Activated T-helper 2 cell treated with anti-CD3 and anti-CD28 coated beads, Interferon-gamma antibody, Interleukin-2, Interleukin-4, amounts not matched to agents 10 μg/mL and 5 μg/mL and 100 μg/mL, durations not matched to agents 14 hours and 24 hours and 36 hours (primary cell): ENCODE data around the gene SIAH3. TPM values are rescaled to one million over a fixed set of nuclear protein-coding genes. Genes with fewer than 3 reads are reported as not detected.

ENCODE experiments used
- DNase-seq: peaks from one replicate; pipeline ENCODE4 v3.0.0; 2021; ENCODE audit warnings: low spot score
- H3K27ac Mint-ChIP-seq: one replicate; pipeline ENCODE4 v1.8.0; 2021; ENCODE audit warnings: mixed read lengths
- H3K27me3 Mint-ChIP-seq: one replicate; pipeline ENCODE4 v1.8.0; 2021; ENCODE audit warnings: low read depth, mixed read lengths
- H3K36me3 Mint-ChIP-seq: one replicate; pipeline ENCODE4 v1.8.0; 2021; ENCODE audit warnings: low read depth, mixed read lengths
- H3K4me1 Mint-ChIP-seq: one replicate; pipeline ENCODE4 v1.8.0; 2021; ENCODE audit warnings: low read depth, mixed read lengths
- H3K4me3 Mint-ChIP-seq: one replicate; pipeline ENCODE4 v1.8.0; 2021; ENCODE audit warnings: low read depth, mild to moderate bottlenecking, moderate library complexity, mixed read lengths
- H3K9me3 Mint-ChIP-seq: one replicate; pipeline ENCODE4 v1.8.0; 2021; ENCODE audit warnings: mixed read lengths
- intact Hi-C: fragments of 100-400 bp; cut with micrococcal nuclease; formaldehyde crosslinking; loops from one replicate; pipeline ENCODE4 v1.15.1; 2023
- total RNA-seq: library from RNA; stranded (reverse); gene quantifications from 2 replicates; pipeline ENCODE4 v1.2.3, GENCODE V29; 2022

Gene SIAH3, protein sequence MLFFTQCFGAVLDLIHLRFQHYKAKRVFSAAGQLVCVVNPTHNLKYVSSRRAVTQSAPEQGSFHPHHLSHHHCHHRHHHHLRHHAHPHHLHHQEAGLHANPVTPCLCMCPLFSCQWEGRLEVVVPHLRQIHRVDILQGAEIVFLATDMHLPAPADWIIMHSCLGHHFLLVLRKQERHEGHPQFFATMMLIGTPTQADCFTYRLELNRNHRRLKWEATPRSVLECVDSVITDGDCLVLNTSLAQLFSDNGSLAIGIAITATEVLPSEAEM
- total RNA-seq, result 0.07 TPM in 2 replicates

DNA sequence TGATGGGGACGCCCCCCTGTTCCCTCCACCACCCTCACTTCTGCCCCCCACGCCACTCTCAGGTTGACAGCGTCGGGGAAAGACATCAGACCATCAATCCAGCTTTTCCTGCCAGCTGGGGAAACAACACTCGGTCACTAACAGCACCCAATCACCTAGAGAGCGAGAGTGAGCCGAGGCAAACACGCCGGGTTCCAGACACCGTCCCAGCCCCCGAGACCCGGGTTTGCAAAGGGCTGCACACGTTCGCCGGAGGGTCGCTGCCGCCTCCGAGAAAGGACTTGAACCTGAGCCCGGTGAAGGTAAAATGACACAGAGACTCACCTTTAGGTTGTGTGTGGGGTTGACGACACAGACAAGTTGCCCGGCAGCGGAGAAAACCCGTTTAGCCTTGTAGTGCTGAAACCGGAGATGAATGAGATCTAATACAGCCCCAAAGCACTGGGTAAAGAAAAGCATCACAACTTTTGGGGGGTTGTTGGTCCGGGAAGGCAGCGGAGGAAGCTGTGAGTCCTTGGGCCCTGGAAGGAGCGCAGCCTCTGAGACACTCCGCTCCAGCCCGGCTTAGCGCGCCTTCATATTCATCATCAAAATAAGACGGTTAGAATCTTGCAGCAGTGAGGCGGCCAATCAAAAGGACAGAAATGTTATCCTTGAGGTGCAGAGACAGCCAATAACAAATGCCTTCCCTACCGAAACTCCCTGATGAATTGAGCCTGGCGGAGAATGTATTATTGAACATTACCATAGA is at the start of gene SIAH3:
Gene SIAH3 (minus strand): TSS at position 583 of the 751 bp plus-strand sequence. CDS start 124 bp downstream, at position 459.
- Mint-ChIP-seq H3K36me3 (no peaks in the 10 kb centered on the region), H3K27ac (no peak within 1 kb of the TSS), H3K4me3 (peak within 1 kb of the TSS; percentile 71), H3K9me3 (peaks cover 10% of the 10 kb centered on the region), H3K4me1 (peaks cover 30% of the 10 kb centered on the region), H3K27me3 (peaks cover 53% of the 10 kb centered on the region)
- DNase-seq, result no peak
- intact Hi-C loops, result no loop called here

DNA sequence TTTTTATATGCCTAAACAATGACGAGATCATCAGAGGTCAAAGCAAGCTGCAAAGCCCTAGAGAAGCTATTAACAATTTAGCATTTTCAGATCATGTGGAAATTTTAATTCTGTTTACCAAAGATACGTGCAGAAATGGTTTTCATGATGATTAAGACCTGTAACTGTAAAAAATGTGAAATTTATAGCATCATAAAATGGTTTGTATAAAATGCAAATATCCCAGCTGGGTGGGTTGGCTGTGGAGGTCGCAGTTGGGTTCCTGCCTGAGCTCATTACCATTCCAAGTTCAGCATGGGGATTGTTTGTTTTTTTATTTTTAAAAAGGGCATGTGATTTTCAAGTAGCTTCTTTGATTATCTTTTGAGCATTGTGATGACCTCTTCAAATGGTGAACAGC is 47.9 kb upstream of the SIAH3 start:
- Mint-ChIP-seq H3K9me3 (no peaks in the 10 kb centered on the region), H3K4me3 (no peak overlapping the region), H3K27me3 (peaks cover 23% of the 10 kb centered on the region), H3K4me1 (no peaks in the 10 kb centered on the region), H3K36me3 (no peaks in the 10 kb centered on the region), H3K27ac (no peak overlapping the region)
- no peak for DNase-seq
- intact Hi-C loops, result no loop called here

DNA sequence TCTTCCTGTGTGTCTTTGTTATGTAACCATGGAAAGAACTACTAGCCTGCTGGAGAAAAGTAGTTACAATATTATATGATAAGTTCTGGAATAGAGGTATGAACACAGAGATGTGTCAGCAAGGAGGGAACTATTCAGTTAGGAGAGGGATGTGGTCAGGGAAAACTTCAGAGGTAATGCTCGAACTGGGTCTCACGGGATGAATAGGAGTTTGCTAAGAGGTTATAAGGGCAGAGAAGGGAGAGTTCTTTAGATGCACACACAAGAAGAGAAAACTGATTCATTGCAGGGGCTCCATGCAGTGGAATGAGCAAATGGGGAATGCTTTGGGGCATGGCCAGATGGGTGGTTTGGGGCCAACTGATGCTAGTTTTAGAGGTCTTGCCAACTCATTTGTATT is 46.0 kb upstream of the SIAH3 start:
- H3K27ac Mint-ChIP-seq, result no peak overlapping the region
- DNase-seq, result no peak
- no peak overlapping the region for H3K4me3 Mint-ChIP-seq
- no peaks in the 10 kb centered on the region for H3K36me3 Mint-ChIP-seq
- no peaks in the 10 kb centered on the region for H3K9me3 Mint-ChIP-seq
- H3K4me1 Mint-ChIP-seq, result no peaks in the 10 kb centered on the region
- intact Hi-C loops, result no loop called here
- H3K27me3 Mint-ChIP-seq, result peaks cover 23% of the 10 kb centered on the region

DNA sequence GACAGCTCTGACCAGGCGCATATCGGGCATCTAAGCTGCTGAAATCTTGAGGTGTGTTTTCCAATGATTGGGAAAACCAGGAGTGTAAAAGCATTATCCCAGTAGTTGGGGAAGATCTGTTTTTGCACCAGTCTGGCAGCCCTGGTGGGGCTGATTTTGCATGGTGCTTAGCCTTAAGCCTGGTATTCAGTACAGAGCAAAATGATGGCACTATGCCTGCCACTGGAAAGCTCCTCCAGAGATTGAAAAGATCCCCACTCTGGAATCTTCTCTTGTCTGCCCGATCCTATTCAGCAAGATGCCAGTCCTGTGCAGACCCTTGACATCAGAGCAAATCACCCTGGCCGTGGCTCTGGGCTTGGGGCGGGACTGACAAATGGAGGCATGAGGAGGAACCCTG is 44.7 kb upstream of the SIAH3 start:
- intact Hi-C loops, result no loop called here
- Mint-ChIP-seq H3K27me3 (peaks cover 28% of the 10 kb centered on the region), H3K27ac (no peak overlapping the region), H3K4me1 (no peaks in the 10 kb centered on the region), H3K36me3 (no peaks in the 10 kb centered on the region), H3K4me3 (no peak overlapping the region), H3K9me3 (no peaks in the 10 kb centered on the region)
- DNase-seq, result no peak

DNA sequence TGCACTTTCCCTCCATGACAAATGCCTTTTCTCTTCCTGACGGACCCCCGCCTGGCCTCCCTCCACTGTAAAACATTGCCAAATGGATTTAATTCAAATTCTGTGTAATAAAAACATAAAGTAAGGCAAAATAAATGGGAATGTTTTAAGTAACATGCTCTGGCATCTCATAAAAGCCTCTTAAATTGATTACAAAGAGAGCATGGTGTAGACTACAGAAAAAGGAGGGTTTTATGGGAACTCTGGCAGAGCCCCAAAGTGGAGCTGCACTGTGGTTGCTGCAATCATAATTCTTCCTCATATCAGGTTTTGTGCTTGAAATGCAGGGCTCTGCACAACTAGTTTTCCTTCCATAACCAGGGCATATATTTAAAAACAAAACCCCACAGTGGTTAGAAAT is 44.3 kb upstream of the SIAH3 start:
- H3K9me3 Mint-ChIP-seq, result no peaks in the 10 kb centered on the region
- H3K36me3 Mint-ChIP-seq, result no peaks in the 10 kb centered on the region
- intact Hi-C loops, result no loop called here
- no peak for DNase-seq
- H3K27me3 Mint-ChIP-seq, result peaks cover 25% of the 10 kb centered on the region
- no peak overlapping the region for H3K27ac Mint-ChIP-seq
- H3K4me3 Mint-ChIP-seq, result no peak overlapping the region
- no peaks in the 10 kb centered on the region for H3K4me1 Mint-ChIP-seq

DNA sequence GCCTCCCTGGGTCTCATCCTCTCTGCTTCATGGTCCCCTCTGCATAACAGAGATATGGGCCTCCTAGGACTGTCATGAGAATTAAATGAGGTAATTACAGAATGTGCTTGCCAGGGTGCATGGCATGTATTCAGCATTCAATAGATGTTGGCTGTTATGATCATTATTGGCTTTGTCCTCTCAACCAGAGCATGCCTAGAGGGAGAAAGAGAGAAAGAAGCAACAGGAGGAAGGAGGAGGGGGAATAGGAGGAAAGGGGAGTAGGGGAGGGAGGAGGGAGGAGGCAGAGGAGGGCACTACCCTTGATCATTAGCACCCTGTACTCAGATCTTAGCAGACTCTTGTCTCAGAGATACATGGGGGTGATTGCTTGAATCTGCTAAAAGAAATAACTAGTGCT is 41.0 kb upstream of the SIAH3 start:
- Mint-ChIP-seq H3K36me3 (no peaks in the 10 kb centered on the region), H3K4me3 (no peak overlapping the region), H3K27me3 (peaks cover 17% of the 10 kb centered on the region), H3K27ac (no peak overlapping the region), H3K9me3 (no peaks in the 10 kb centered on the region), H3K4me1 (no peaks in the 10 kb centered on the region)
- intact Hi-C loops, result no loop called here
- DNase-seq, result no peak

DNA sequence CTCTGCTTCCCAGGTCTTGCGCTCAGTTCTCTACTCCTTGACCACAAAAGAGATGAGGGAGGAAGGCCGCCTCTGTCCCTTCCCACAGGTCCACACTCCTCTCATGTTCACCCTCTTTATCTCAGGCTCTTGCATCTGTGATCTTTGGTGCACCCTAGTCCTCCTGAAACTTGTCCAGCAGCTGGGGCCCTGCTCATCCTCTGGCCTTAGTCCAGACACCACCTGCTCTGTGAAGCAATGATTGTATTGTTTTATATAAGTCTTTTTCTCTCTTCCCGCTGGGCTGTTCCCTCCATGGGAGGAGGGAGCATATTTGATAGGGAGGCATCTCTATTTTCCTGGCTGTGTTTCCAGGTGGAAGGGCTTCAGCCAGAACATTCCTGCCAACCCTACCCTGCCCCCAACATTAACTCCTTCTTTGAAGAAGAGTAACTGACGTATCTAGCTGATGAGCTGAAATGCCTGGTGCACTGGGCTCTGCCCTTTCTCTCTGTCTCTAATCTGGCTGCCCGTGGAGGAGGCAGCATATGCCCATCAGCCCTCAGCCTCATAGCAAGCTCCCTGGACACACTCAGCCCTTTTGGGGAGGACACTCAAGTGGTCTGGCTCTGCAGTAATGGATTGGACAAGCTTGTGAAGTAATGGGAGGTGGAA is 38.2 kb upstream of the SIAH3 start:
- DNase-seq, result no peak
- intact Hi-C loops, result no loop called here
- no peaks in the 10 kb centered on the region for H3K4me1 Mint-ChIP-seq

DNA sequence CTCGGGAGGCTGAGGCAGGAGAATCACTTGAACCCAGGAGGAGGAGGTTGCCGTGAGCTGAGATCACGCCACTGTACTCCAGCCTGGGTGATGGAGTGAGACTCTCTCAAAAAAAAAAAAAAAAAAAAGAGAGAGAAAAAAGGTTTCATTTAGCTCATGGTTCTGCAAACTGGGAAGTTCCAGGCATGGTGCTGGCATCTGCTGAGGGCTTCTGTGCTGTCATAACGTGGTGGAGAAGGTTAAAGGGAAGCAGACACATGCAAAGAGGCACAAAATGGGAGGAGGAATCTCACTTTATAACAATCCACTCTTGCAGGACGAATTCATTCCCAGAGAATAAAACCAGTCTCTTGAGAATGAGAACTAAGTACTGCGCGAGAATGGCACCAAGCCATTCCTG is 34.9 kb upstream of the SIAH3 start:
- H3K27ac Mint-ChIP-seq, result no peak overlapping the region
- no peak for DNase-seq
- H3K4me3 Mint-ChIP-seq, result no peak overlapping the region
- no peaks in the 10 kb centered on the region for H3K36me3 Mint-ChIP-seq
- H3K4me1 Mint-ChIP-seq, result no peaks in the 10 kb centered on the region
- intact Hi-C loops, result no loop called here
- no peaks in the 10 kb centered on the region for H3K9me3 Mint-ChIP-seq
- H3K27me3 Mint-ChIP-seq, result peaks cover 14% of the 10 kb centered on the region

More for the DNA sequence above, 38.2 kb upstream of the SIAH3 start:
- Mint-ChIP-seq H3K4me3 (no peak overlapping the region), H3K9me3 (no peaks in the 10 kb centered on the region), H3K36me3 (no peaks in the 10 kb centered on the region), H3K27me3 (peaks cover 10% of the 10 kb centered on the region), H3K27ac (no peak overlapping the region)

DNA sequence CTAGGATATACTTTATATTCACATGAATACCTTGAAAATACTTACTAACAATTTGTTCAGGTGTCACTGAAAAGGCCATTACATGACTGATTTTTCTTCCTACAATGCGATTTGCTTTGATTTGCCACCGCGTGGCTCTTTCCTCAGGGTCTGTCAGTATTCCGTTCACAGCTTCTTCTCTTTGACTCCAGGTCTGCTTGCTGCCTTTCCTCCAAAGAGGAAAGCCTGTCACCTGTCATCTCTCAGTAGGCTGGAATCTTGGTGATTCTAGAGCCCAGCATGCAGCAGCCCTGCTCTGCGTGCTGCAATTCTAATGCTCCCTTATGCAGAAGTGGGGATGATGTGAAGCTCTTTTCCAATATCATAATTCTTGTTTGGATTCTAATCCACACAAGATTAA is 33.6 kb upstream of the SIAH3 start:
- Mint-ChIP-seq H3K4me1 (no peaks in the 10 kb centered on the region), H3K27me3 (peaks cover 18% of the 10 kb centered on the region), H3K9me3 (no peaks in the 10 kb centered on the region), H3K36me3 (no peaks in the 10 kb centered on the region), H3K4me3 (no peak overlapping the region), H3K27ac (no peak overlapping the region)
- intact Hi-C loops, result no loop called here
- no peak for DNase-seq

DNA sequence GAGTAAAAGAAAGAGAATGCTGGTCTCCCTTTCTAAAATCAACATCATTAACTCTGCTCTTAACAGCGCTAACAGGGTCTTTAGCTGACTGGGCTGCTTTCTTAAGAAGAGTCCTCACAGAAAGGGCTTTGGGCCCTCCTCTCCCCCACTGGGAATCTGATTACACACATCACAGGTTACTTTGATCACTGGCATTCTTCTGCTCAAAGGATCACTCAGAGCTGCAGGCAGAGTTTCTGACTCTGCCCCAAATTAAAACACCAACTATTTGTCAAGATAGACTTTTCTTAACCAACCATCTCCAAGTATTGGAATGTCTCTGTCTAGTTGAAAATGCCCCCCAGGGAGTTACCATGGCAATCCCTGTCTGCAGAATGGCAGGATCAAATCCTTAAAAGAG is 31.1 kb upstream of the SIAH3 start:
- Mint-ChIP-seq H3K4me3 (no peak overlapping the region), H3K27ac (no peak overlapping the region), H3K4me1 (no peaks in the 10 kb centered on the region), H3K27me3 (peaks cover 22% of the 10 kb centered on the region), H3K9me3 (no peaks in the 10 kb centered on the region), H3K36me3 (no peaks in the 10 kb centered on the region)
- intact Hi-C loops, result no loop called here
- no peak for DNase-seq

DNA sequence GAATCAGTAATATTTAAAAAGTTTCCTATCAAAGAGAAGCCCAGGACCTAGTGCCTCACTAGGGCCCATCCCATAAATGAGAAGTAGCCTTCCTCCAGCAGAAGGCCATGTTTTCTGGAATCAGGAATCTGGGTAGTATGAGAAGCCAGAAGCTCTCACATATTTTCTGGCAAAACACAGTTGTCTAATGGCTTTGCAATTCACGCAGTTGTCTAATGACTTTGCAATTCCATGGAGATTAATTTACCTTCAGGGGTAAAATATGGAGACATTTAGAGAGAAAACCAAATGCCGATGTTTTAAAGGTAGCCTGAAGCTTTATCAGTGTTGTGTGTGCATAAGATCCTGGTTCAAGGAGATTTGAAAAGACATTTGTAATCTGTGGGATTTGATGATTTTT is 29.8 kb upstream of the SIAH3 start:
- Mint-ChIP-seq H3K9me3 (no peaks in the 10 kb centered on the region), H3K4me3 (no peak overlapping the region), H3K36me3 (no peaks in the 10 kb centered on the region), H3K27ac (no peak overlapping the region), H3K27me3 (peaks cover 22% of the 10 kb centered on the region), H3K4me1 (no peaks in the 10 kb centered on the region)
- DNase-seq, result no peak
- intact Hi-C loops, result no loop called here

DNA sequence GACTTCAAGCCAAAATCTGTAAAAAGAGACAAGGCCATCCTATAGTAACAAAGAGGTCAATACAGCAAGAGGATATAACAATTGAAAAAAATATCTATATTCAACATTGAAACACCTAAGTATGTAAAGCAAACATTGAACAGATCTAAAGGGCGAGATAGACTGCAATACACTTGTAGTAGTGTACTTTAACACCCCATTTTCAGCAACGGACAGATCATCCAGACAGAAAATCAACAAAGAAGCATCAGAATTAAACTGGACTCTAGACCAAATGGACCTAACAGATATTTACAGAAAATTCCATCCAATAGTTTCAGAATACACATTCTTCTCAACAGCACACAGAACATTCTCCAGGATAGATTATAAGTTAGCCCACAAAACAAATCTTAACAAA is 28.7 kb upstream of the SIAH3 start:
- H3K27me3 Mint-ChIP-seq, result peaks cover 22% of the 10 kb centered on the region
- H3K4me1 Mint-ChIP-seq, result no peaks in the 10 kb centered on the region
- no peak for DNase-seq
- intact Hi-C loops, result no loop called here
- H3K27ac Mint-ChIP-seq, result no peak overlapping the region
- H3K9me3 Mint-ChIP-seq, result no peaks in the 10 kb centered on the region
- H3K36me3 Mint-ChIP-seq, result no peaks in the 10 kb centered on the region
- H3K4me3 Mint-ChIP-seq, result no peak overlapping the region

DNA sequence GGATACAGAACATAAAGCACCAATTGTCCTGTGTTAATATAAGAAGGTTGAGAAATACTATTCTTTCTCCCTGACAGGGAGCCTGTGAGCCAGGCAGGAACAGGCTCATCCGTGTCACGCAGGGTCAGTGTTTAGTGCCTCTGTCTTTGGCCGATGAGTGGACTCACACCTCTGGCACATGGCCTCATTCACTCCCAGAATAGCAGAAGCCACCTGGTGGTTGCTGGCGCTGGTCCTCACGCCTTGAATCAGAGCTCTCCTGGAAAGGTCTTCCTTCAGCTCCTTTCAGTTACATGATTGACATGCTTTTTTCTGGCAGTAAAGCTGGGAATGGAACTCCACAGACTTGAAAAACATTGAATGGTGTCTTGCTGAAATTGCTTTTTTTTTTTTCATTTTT is 28.1 kb upstream of the SIAH3 start:
- Mint-ChIP-seq H3K4me3 (no peak overlapping the region), H3K36me3 (no peaks in the 10 kb centered on the region), H3K27ac (no peak overlapping the region), H3K4me1 (no peaks in the 10 kb centered on the region), H3K27me3 (peaks cover 18% of the 10 kb centered on the region), H3K9me3 (no peaks in the 10 kb centered on the region)
- intact Hi-C loops, result no loop called here
- no peak for DNase-seq
